ENCODE data around the gene FRMPD4. TPM values are rescaled to one million over a fixed set of nuclear protein-coding genes. Genes with fewer than 3 reads are reported as not detected.

Gene FRMPD4
- total and polyA plus RNA-seq, 2 experiments from 2014 or later, result 0.60 to 1.5 TPM

GRCh38 chrX:12579311-12579710 lies 441.0 kb downstream of the FRMPD4 start:
- no peak for TF ChIP-seq CTCF (IDR thresholded peaks at IDR 0.05; ENCODE audit: low read depth, low read length)
- Histone ChIP-seq H3K4me1 (ENCODE audit: low read depth) (no peaks in the 10 kb centered on the region), H3K36me3 (no peaks in the 10 kb centered on the region), H3K9me3 (ENCODE audit: low read depth) (no peaks in the 10 kb centered on the region), H3K4me3 (no peak overlapping the region), H3K27me3 (no peaks in the 10 kb centered on the region), H3K27ac (no peak overlapping the region)
- no peak for DNase-seq (ENCODE audit: low read depth in 1 of 2, low spot score in 1 of 2)

- Histone ChIP-seq H3K27me3 (no peaks in the 10 kb centered on the region), H3K4me3 (no peak overlapping the region), H3K36me3 (no peaks in the 10 kb centered on the region), H3K9me3 (ENCODE audit: low read depth) (no peaks in the 10 kb centered on the region), H3K4me1 (ENCODE audit: low read depth) (no peaks in the 10 kb centered on the region), H3K27ac (no peak overlapping the region)
- TF ChIP-seq CTCF (IDR thresholded peaks at IDR 0.05; ENCODE audit: low read depth, low read length), result no peak
- DNase-seq (ENCODE audit: low read depth in 1 of 2, low spot score in 1 of 2), result no peak
Measured at GRCh38 chrX:12580548-12580947, 442.3 kb downstream of the FRMPD4 start.

- Histone ChIP-seq H3K9me3 (ENCODE audit: low read depth) (no peaks in the 10 kb centered on the region), H3K4me3 (no peak overlapping the region), H3K4me1 (ENCODE audit: low read depth) (no peaks in the 10 kb centered on the region), H3K27ac (no peak overlapping the region), H3K27me3 (no peaks in the 10 kb centered on the region), H3K36me3 (no peaks in the 10 kb centered on the region)
- no peak for DNase-seq (ENCODE audit: low read depth in 1 of 2, low spot score in 1 of 2)
- TF ChIP-seq CTCF (IDR thresholded peaks at IDR 0.05; ENCODE audit: low read depth, low read length), result no peak
Measured at GRCh38 chrX:12581546-12581945, 443.3 kb downstream of the FRMPD4 start.

- H3K4me3 ChIP-seq, result no peak overlapping the region
- H3K36me3 ChIP-seq, result no peaks in the 10 kb centered on the region
- no peaks in the 10 kb centered on the region for H3K4me1 ChIP-seq (ENCODE audit: low read depth)
- DNase-seq (ENCODE audit: low read depth in 1 of 2, low spot score in 1 of 2), result no peak
- H3K9me3 ChIP-seq (ENCODE audit: low read depth), result no peaks in the 10 kb centered on the region
- no peak overlapping the region for H3K27ac ChIP-seq
- TF ChIP-seq CTCF (IDR thresholded peaks at IDR 0.05; ENCODE audit: low read depth, low read length), result no peak
- no peaks in the 10 kb centered on the region for H3K27me3 ChIP-seq
Measured at GRCh38 chrX:12582649-12583048, 444.4 kb downstream of the FRMPD4 start.

- no peak for TF ChIP-seq CTCF (IDR thresholded peaks at IDR 0.05; ENCODE audit: low read depth, low read length)
- no peak for DNase-seq (ENCODE audit: low read depth in 1 of 2, low spot score in 1 of 2)
- Histone ChIP-seq H3K9me3 (ENCODE audit: low read depth) (no peaks in the 10 kb centered on the region), H3K36me3 (no peaks in the 10 kb centered on the region), H3K4me1 (ENCODE audit: low read depth) (no peaks in the 10 kb centered on the region), H3K27me3 (no peaks in the 10 kb centered on the region), H3K27ac (no peak overlapping the region), H3K4me3 (no peak overlapping the region)
Measured at GRCh38 chrX:12583543-12583942, 445.3 kb downstream of the FRMPD4 start.

GRCh38 chrX:12595720-12596119 lies 457.4 kb downstream of the FRMPD4 start:
- Histone ChIP-seq H3K4me3 (no peak overlapping the region), H3K4me1 (ENCODE audit: low read depth) (no peaks in the 10 kb centered on the region), H3K9me3 (ENCODE audit: low read depth) (no peaks in the 10 kb centered on the region), H3K36me3 (no peaks in the 10 kb centered on the region), H3K27me3 (no peaks in the 10 kb centered on the region), H3K27ac (no peak overlapping the region)
- TF ChIP-seq CTCF (IDR thresholded peaks at IDR 0.05; ENCODE audit: low read depth, low read length), result no peak
- no peak for DNase-seq (ENCODE audit: low read depth in 1 of 2, low spot score in 1 of 2)

Measured in cardiac muscle cell (in vitro differentiated cells and primary cell).